ENCODE data around the gene ZNF362. TPM values are rescaled to one million over a fixed set of nuclear protein-coding genes. Genes with fewer than 3 reads are reported as not detected.

The ZNF362 gene
- total and polyA plus RNA-seq, 4 donors: 2.3 to 6.3 (median 5.4) TPM

GRCh38 chr1:33346533-33346926 lies 90.2 kb downstream of the ZNF362 start:
- H3K9ac ChIP-seq (ENCODE audit: low read depth in 1 of 2, low read length in 2 of 2): peak overlapping the region; percentile 92 to 99
- H3K4me3 ChIP-seq (ENCODE audit: low read depth in 1 of 3, low read length in 3 of 3): peak overlapping the region; percentile 86 to 94 (median 92)
- no peaks in the 10 kb centered on the region for H3K36me3 ChIP-seq (ENCODE audit: control insufficient read depth in 4 of 4, insufficient read depth in 3 of 4, low read depth in 1 of 4, low read length in 3 of 4)
- no peak for TF ChIP-seq RAD21 (IDR thresholded peaks at IDR 0.05)
- no peak for TF ChIP-seq ZBTB33 (IDR thresholded peaks at IDR 0.05)
- no peak for TF ChIP-seq YY1 (IDR thresholded peaks at IDR 0.05)
- TF ChIP-seq FOXA1 (IDR thresholded peaks at IDR 0.05): no peak
- 16% methylated on average over 3 of the region's 3 CpGs for WGBS
- no peaks in the 10 kb centered on the region for H3K9me3 ChIP-seq (ENCODE audit: control insufficient read depth in 4 of 4, low read length in 3 of 4)
- peaks cover 11 to 73% (median 51%) of the 10 kb centered on the region in 4 donors for H3K4me1 ChIP-seq (ENCODE audit: control insufficient read depth in 4 of 4, insufficient read depth in 4 of 4, low read length in 3 of 4)
- DNase-seq (ENCODE audit: low spot score): no peak
- H3K27ac ChIP-seq (ENCODE audit: low read depth in 1 of 2, low read length in 2 of 2): peak overlapping the region; percentile 97 to 99
- no peaks in the 10 kb centered on the region for H3K27me3 ChIP-seq (ENCODE audit: control insufficient read depth in 4 of 4, insufficient read depth in 4 of 4, low read length in 3 of 4)

GRCh38 chr1:33346927-33347649 lies 90.8 kb downstream of the ZNF362 start:
- no peaks in the 10 kb centered on the region for H3K36me3 ChIP-seq (ENCODE audit: control insufficient read depth in 4 of 4, insufficient read depth in 3 of 4, low read depth in 1 of 4, low read length in 3 of 4)
- H3K4me1 ChIP-seq (ENCODE audit: control insufficient read depth in 4 of 4, insufficient read depth in 4 of 4, low read length in 3 of 4): peaks cover 7 to 68% (median 46%) of the 10 kb centered on the region in 4 donors
- peak overlapping the region; percentile 97 to 99 for H3K27ac ChIP-seq (ENCODE audit: low read depth in 1 of 2, low read length in 2 of 2)
- peak; percentile 55 to 74 for TF ChIP-seq RXRA (IDR thresholded peaks at IDR 0.05)
- TF ChIP-seq TAF1 (conservative IDR thresholded peaks at IDR 0.05): peak; percentile 71
- peak; percentile 40 for TF ChIP-seq REST (IDR thresholded peaks at IDR 0.05)
- TF ChIP-seq EGR1 (IDR thresholded peaks at IDR 0.05; ENCODE audit: low read depth in 2 of 2): peak in 1 of 2 donors; percentile 59
- TF ChIP-seq HNF4A (conservative IDR thresholded peaks at IDR 0.05): peak in 1 of 2 donors; percentile 36
- TF ChIP-seq MAX (IDR thresholded peaks at IDR 0.05): peak; percentile 28
- peak; percentile 21 to 47 for TF ChIP-seq RAD21 (IDR thresholded peaks at IDR 0.05)
- TF ChIP-seq JUND (IDR thresholded peaks at IDR 0.05): peak in 1 of 2 donors; percentile 42
- TF ChIP-seq SP1 (IDR thresholded peaks at IDR 0.05): peak; percentile 83
- no peak for TF ChIP-seq CTCF (IDR thresholded peaks at IDR 0.05; ENCODE audit: low read depth, low read length, missing input control)
- peak; percentile 76 for TF ChIP-seq ATF3 (IDR thresholded peaks at IDR 0.05)
- peak; percentile 91 for TF ChIP-seq FOXA2 (IDR thresholded peaks at IDR 0.05)
- peak; percentile 65 to 81 for TF ChIP-seq GABPA (IDR thresholded peaks at IDR 0.05 in 1 of 2, conservative IDR thresholded peaks at IDR 0.05 in 1 of 2)
- TF ChIP-seq FOXA1 (IDR thresholded peaks at IDR 0.05): peak; percentile 75
- TF ChIP-seq ZBTB33 (IDR thresholded peaks at IDR 0.05): peak; percentile 21
- peak; percentile 69 for TF ChIP-seq YY1 (IDR thresholded peaks at IDR 0.05)
- TF ChIP-seq HNF4G (IDR thresholded peaks at IDR 0.05): no peak
- TF ChIP-seq NR2F2 (IDR thresholded peaks at IDR 0.05): peak; percentile 95
- peak overlapping the region; percentile 92 to 99 for H3K9ac ChIP-seq (ENCODE audit: low read depth in 1 of 2, low read length in 2 of 2)
- peak overlapping the region; percentile 86 to 94 (median 92) for H3K4me3 ChIP-seq (ENCODE audit: low read depth in 1 of 3, low read length in 3 of 3)
- 13% methylated on average over 2 of the region's 2 CpGs for WGBS
- no peaks in the 10 kb centered on the region for H3K27me3 ChIP-seq (ENCODE audit: control insufficient read depth in 4 of 4, insufficient read depth in 4 of 4, low read length in 3 of 4)
- no peak for DNase-seq (ENCODE audit: low spot score)
- H3K9me3 ChIP-seq (ENCODE audit: control insufficient read depth in 4 of 4, low read length in 3 of 4): no peaks in the 10 kb centered on the region

Data from liver (tissue), 9 donors.